Measurements from ENCODE around the gene GLIPR2.

GLIPR2 gene

GRCh38 chr9:36213387-36213786, 76.9 kb downstream of the GLIPR2 start:
- Histone ChIP-seq H3K27ac (ENCODE audit: low read length) (no peak overlapping the region), H3K4me3 (ENCODE audit: low read length) (no peak overlapping the region), H3K4me1 (ENCODE audit: control insufficient read depth, insufficient read depth, low read length) (no peaks in the 10 kb centered on the region), H3K27me3 (ENCODE audit: control insufficient read depth, insufficient read depth, low read length) (no peaks in the 10 kb centered on the region), H3K36me3 (ENCODE audit: control insufficient read depth, insufficient read depth, low read length) (peaks cover 23% of the 10 kb centered on the region), H3K9me3 (ENCODE audit: control insufficient read depth, insufficient read depth, low read length) (no peaks in the 10 kb centered on the region)
- DNase-seq (ENCODE audit: low read depth, low spot score), result no peak
- no CpG with 5 or more reads among the region's 4 CpGs for WGBS (ENCODE audit: insufficient coverage, insufficient read length)
